ENCODE data around the gene SCGB3A2.

The SCGB3A2 gene

GRCh38 chr5:147904110-147904509 is 25.6 kb downstream of the SCGB3A2 start:
- no peak for DNase-seq (ENCODE audit: low read depth in 2 of 2)

- DNase-seq (ENCODE audit: low read depth in 2 of 2): no peak
Observed at GRCh38 chr5:147906326-147907095, 28.0 kb downstream of the SCGB3A2 start, which contains the start of gene C5orf46. Gene C5orf46, minus strand, starts transcription at chr5:147906538. Its CDS starts 37 bp downstream, at chr5:147906501.

GRCh38 chr5:147911427-147911826 is 32.9 kb downstream of the SCGB3A2 start:
- no peak for DNase-seq (ENCODE audit: low read depth in 2 of 2)

GRCh38 chr5:147912011-147912410 is 33.5 kb downstream of the SCGB3A2 start:
- no peak for DNase-seq (ENCODE audit: low read depth in 2 of 2)

GRCh38 chr5:147913786-147914185 is 35.3 kb downstream of the SCGB3A2 start:
- no peak for DNase-seq (ENCODE audit: low read depth in 2 of 2)

- no peak for DNase-seq (ENCODE audit: low read depth in 2 of 2)
Observed at GRCh38 chr5:147918101-147918685, 39.7 kb downstream of the SCGB3A2 start.

- DNase-seq (ENCODE audit: low read depth in 2 of 2): no peak
Observed at GRCh38 chr5:147918899-147919298, 40.4 kb downstream of the SCGB3A2 start.

- no peak for DNase-seq (ENCODE audit: low read depth in 2 of 2)
Observed at GRCh38 chr5:147920420-147921030, 42.0 kb downstream of the SCGB3A2 start.

- no peak for DNase-seq (ENCODE audit: low read depth in 2 of 2)
Observed at GRCh38 chr5:147921136-147921535, 42.6 kb downstream of the SCGB3A2 start.

- no peak for DNase-seq (ENCODE audit: low read depth in 2 of 2)
Observed at GRCh38 chr5:147925020-147925419, 46.5 kb downstream of the SCGB3A2 start.

- DNase-seq (ENCODE audit: low read depth in 2 of 2): no peak
Observed at GRCh38 chr5:147927901-147928300, 49.4 kb downstream of the SCGB3A2 start.

- no peak for DNase-seq (ENCODE audit: low read depth in 2 of 2)
Observed at GRCh38 chr5:147930769-147931168, 52.3 kb downstream of the SCGB3A2 start.
